HG03460 (cell line): ENCODE results near the gene HEPACAM.

Experiments
- ATAC-seq: cut with Tn5 transposase; IDR thresholded peaks from one replicate; pipeline ENCODE4 v1.9.1; 2021; ENCODE audit not compliant: unreplicated experiment

The HEPACAM gene

DNA sequence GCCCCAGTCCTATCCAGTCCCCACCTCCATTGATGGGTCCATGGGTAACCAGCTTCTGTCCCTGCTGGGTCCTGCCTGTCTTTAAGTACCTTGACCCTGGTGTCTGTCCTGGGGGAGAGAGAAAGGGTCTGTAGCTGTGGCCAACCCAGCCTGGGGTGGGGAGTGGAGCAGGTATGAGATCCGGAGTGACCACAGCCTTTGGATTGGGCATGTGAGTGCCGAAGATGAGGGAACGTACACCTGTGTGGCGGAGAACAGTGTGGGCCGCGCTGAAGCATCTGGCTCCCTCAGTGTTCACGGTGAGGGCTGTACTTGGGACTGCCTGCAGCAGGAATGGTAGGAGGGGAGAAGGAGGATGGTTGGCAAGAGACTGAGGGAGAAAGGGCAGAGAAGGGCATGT lies 65.4 kb downstream of the HEPACAM start:
- no peak for ATAC-seq

GRCh38 chr11:124869856-124870387 lies 65.9 kb downstream of the HEPACAM start:
- ATAC-seq: no peak

DNA sequence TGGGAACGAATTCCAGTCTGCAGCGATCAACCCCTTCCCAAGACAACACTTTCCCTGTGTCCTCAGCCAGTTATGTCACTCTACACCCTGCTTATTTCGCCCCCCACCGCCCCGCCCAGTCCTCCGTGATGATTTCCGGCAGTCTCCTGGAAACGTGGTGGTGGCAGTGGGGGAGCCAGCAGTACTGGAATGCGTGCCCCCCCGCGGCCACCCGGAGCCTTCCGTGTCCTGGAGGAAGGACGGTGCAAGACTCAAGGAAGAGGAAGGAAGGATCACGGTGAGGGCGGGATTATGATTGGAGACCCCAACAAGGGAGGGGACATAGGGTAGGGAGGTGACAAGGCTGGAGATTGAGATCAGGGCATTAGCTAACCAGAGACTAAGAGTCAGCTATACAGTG lies 66.5 kb downstream of the HEPACAM start:
- no peak for ATAC-seq
